Heart right ventricle (tissue), 16 donors: ENCODE measurements around the gene SLC35G6. TPM values are rescaled to one million over a fixed set of nuclear protein-coding genes. Genes with fewer than 3 reads are reported as not detected.

ENCODE experiments used
- ATAC-seq, 8 donors: fragments of 200-7000 bp; cut with Tn5 transposase; one replicate each; pipeline ENCODE4 v1.9.1; 2020; ENCODE audit warnings: mild to moderate bottlenecking in 8 of 8, moderate library complexity in 8 of 8, moderate number of reproducible peaks in 1 of 8
- DNase-seq, 2 donors: peaks; one replicate each; pipeline ENCODE4 v3.0.0-alpha.2; 2020
- H3K27ac ChIP-seq, 10 donors: fragments of 200-600 bp; sonication (generic) in 2 of 10; one replicate each; pipeline versions ENCODE4 v1.5.0 to v1.8.0; 2020 to 2022; ENCODE audit warnings: mild to moderate bottlenecking in 3 of 10
- H3K27me3 ChIP-seq, 7 donors: fragments of 200-600 bp; one replicate each; pipeline ENCODE4 v1.8.0; 2021 to 2022; ENCODE audit warnings: mild to moderate bottlenecking in 2 of 7
- H3K36me3 ChIP-seq, 9 donors: fragments of 200-600 bp; sonication (generic) in 1 of 9; one replicate each; pipeline versions ENCODE4 v1.5.0 to v1.8.0; 2020 to 2022; ENCODE audit warnings: mild to moderate bottlenecking in 2 of 9
- H3K4me1 ChIP-seq, 9 donors: fragments of 200-600 bp; sonication (generic) in 1 of 9; one replicate each; pipeline versions ENCODE4 v1.5.0 to v1.8.0; 2020 to 2022; ENCODE audit warnings: mild to moderate bottlenecking in 4 of 9
- H3K4me3 ChIP-seq, 10 donors: fragments of 200-600 bp; sonication (generic) in 2 of 10; one replicate each; pipeline versions ENCODE4 v1.5.0 to v1.8.0; 2020 to 2022; ENCODE audit warnings: mild to moderate bottlenecking in 7 of 10, moderate library complexity in 2 of 10
- H3K9me3 ChIP-seq, 11 donors: fragments of 200-600 bp in 10 of 11; sonication (generic) in 2 of 11; one replicate each; pipeline versions ENCODE4 v1.5.0 to v1.8.0; 2013 to 2022; ENCODE audit warnings: mild to moderate bottlenecking in 2 of 11, control low read depth in 1 of 11, moderate library complexity in 1 of 11
- CTCF ChIP-seq, 9 donors: fragments of 200-600 bp; sonication (generic) in 2 of 9; IDR thresholded peaks; one replicate each; pipeline versions ENCODE4 v1.5.0 to v1.8.0; 2021 to 2022; ENCODE audit warnings: antibody characterized with exemption in 9 of 9, mild to moderate bottlenecking in 5 of 9, moderate library complexity in 1 of 9
- WGBS, 2 donors: extraction: QIAGEN DNeasy Blood & Tissue Kit; methylation state at CpG; one replicate each; pipeline ENCODE4 v1.1.7; 2013; ENCODE audit warnings: inconsistent platforms in 1 of 2; 5-methylcytosine and 5-hydroxymethylcytosine counted together
- intact Hi-C, 10 donors: fragments of 100-400 bp; cut with DNase I; formaldehyde crosslinking; loops; one replicate each; pipeline versions ENCODE4 v1.11.1 to v1.14.2; 2022
- polyA plus RNA-seq, 2 donors: library from polyadenylated mRNA; stranded (reverse); fragments of 200-250 nt; gene quantifications; one replicate each; pipeline ENCODE4 v1.2.3, GENCODE V29; 2013
- total RNA-seq, 10 donors: library from RNA; stranded (reverse); fragmentation: NEBNext Ultra II Directional in 3 of 10; extraction: Animal tissue kit (Norgen Biotek cat#: 25700) in 3 of 10; gene quantifications; one replicate each; pipeline versions ENCODE4 v1.2.1 to v1.2.4, GENCODE V29; 2021 to 2023
- donor health status: Arrhythmogenic right ventricular cardiomyopathy.
- donor health status: ischemic (EF 13 %, LVEDD 7.1; RV severe dilation, severe dysfunction).
- donor health status: healthy with polysubstance abuse.
- donor health status: DM: no; HTN: yes; CAD: no.
- donor health status: DM: no; HTN: no; CAD: no.
- donor health status: ischemic (EF 25% LVEDD 6.9; RV normal size, moderate dysfunction).
- donor health status: ischemic (EF 25% LVEDD 5.7; RV mildly dilated, moderate dysfunction).
- donor health status: healthy.
- donor health status: DM: yes; HTN: yes; CAD: no.
- donor health status: Ischemic cardiomyopathy.
- donor health status: ischemic (EF 35%, LVEDD 5.7; RV mildly dilated, moderate dysfunction).
- donor health status: nonischemic (EF 11% LVEDD 7.7; RV severe dilation, severe dysfunction).
- donor health status: DM: yes; HTN: yes; CAD: no.
- donor health status: PGD.
- donor health status: ischemic (EF 29% LVEDD 5.4; RV normal size, mild dysfunction).
- donor health status: nonischemic (EF 23%, LVEDD 6.1; RV moderate dilation, normal function).

SLC35G6 gene
- total and polyA plus RNA-seq, 12 donors: not detected

GRCh38 chr17:7491583-7491982 is 10.3 kb downstream of the SLC35G6 start:
- intact Hi-C loops: loop anchor here in 1 of 10 donors (5.0 kb wide), 1 partner anchor 139 kb away; the partner anchor contains the start of gene KCTD11
- no peak overlapping the region for H3K27ac ChIP-seq
- peaks cover 0 to 51% (median 8%) of the 10 kb centered on the region in 9 donors for H3K36me3 ChIP-seq
- ATAC-seq (no peak), DNase-seq (no peak)
- H3K27me3 ChIP-seq: no peaks in the 10 kb centered on the region
- no peaks in the 10 kb centered on the region for H3K9me3 ChIP-seq
- no peak for TF ChIP-seq CTCF (IDR thresholded peaks at IDR 0.05)
- no peak overlapping the region for H3K4me3 ChIP-seq
- H3K4me1 ChIP-seq: peaks cover 10 to 92% (median 61%) of the 10 kb centered on the region in 9 donors
- 98 to 100% methylated on average over 1 of the region's 1 CpG for WGBS, 2 donors

GRCh38 chr17:7493941-7494340 is 12.7 kb downstream of the SLC35G6 start:
- ATAC-seq: no peak
- intact Hi-C loops: loop anchor here in 1 of 10 donors (5.0 kb wide), 1 partner anchor 142 kb away; the partner anchor contains the start of gene KCTD11
- WGBS, 2 donors: 93 to 94% methylated on average over 3 of the region's 3 CpGs
- no peak overlapping the region for H3K27ac ChIP-seq
- TF ChIP-seq CTCF (IDR thresholded peaks at IDR 0.05): no peak
- H3K9me3 ChIP-seq: no peaks in the 10 kb centered on the region
- no peak for DNase-seq
- no peak overlapping the region for H3K4me3 ChIP-seq
- peaks cover 0 to 74% (median 28%) of the 10 kb centered on the region in 9 donors for H3K36me3 ChIP-seq
- H3K27me3 ChIP-seq: no peaks in the 10 kb centered on the region
- peaks cover 0 to 90% (median 48%) of the 10 kb centered on the region in 9 donors for H3K4me1 ChIP-seq

- Histone ChIP-seq H3K27me3 (no peaks in the 10 kb centered on the region), H3K27ac (peak overlapping the region; percentile 46 to 88 (median 80)), H3K36me3 (peaks cover 0 to 79% (median 48%) of the 10 kb centered on the region in 9 donors), H3K4me3 (peak overlapping the region in 1 of 10 donors; percentile 17), H3K9me3 (no peaks in the 10 kb centered on the region), H3K4me1 (peaks cover 0 to 71% (median 31%) of the 10 kb centered on the region in 9 donors)
- 80 to 84% methylated on average over 12 of the region's 12 CpGs for WGBS, 2 donors
- ATAC-seq (peak; percentile 12 to 64 (median 40)), DNase-seq (no peak)
- no peak for TF ChIP-seq CTCF (IDR thresholded peaks at IDR 0.05)
- intact Hi-C loops: no loop called here
These were observed 14.7 kb downstream of the SLC35G6 start for GRCh38 chr17:7495906-7496434.

GRCh38 chr17:7496470-7497183 is 15.4 kb downstream of the SLC35G6 start:
- TF ChIP-seq CTCF (IDR thresholded peaks at IDR 0.05): no peak
- Histone ChIP-seq H3K4me1 (peaks cover 0 to 66% (median 31%) of the 10 kb centered on the region in 9 donors), H3K27me3 (no peaks in the 10 kb centered on the region), H3K4me3 (peak overlapping the region in 2 of 10 donors; percentile 7 to 17), H3K9me3 (no peaks in the 10 kb centered on the region), H3K27ac (peak overlapping the region; percentile 46 to 88 (median 80)), H3K36me3 (peaks cover 0 to 79% (median 51%) of the 10 kb centered on the region in 9 donors)
- ATAC-seq (peak; percentile 70 to 91 (median 82)), DNase-seq (peak in 1 of 2 donors; percentile 50)
- WGBS, 2 donors: 69 to 75% methylated on average over 20 of the region's 20 CpGs
- intact Hi-C loops: no loop called here
